Kidney epithelial cell (primary cell): ENCODE measurements around the gene SETD1B. TPM values are rescaled to one million over a fixed set of nuclear protein-coding genes. Genes with fewer than 3 reads are reported as not detected.

Experiments
- DNase-seq: peaks from one replicate; pipeline ENCODE4 v3.0.0-alpha.2; 2010; ENCODE audit warnings: low read depth
- H3K27me3 ChIP-seq: 2 replicates; pipeline ENCODE4 v1.6.0; 2011; ENCODE audit warnings: low read length; ENCODE audit not compliant: control insufficient read depth, insufficient read depth
- H3K36me3 ChIP-seq: 2 replicates; pipeline ENCODE4 v1.5.1; 2011; ENCODE audit warnings: low read length; ENCODE audit not compliant: control insufficient read depth, insufficient read depth
- H3K4me3 ChIP-seq: 2 replicates; pipeline ENCODE4 v1.5.1; 2011; ENCODE audit warnings: low read depth, mild to moderate bottlenecking, control low read depth, low read length
- CTCF ChIP-seq: IDR thresholded peaks from 2 replicates; pipeline ENCODE4 v1.5.1; 2011; ENCODE audit warnings: mild to moderate bottlenecking, moderate library complexity, low read length, control low read depth, inconsistent platforms; ENCODE audit not compliant: insufficient read depth, poor library complexity, severe bottlenecking
- total RNA-seq: library from RNA; depleted of rRNA; stranded (reverse); fragments of >200 nt; gene quantifications from 2 replicates; pipeline ENCODE4 v1.2.3, GENCODE V29; 2015

SETD1B gene
- total RNA-seq, 1 donor from 2014 or later: 8.1 TPM

GRCh38 chr12:121839106-121839992, 35.5 kb downstream of the SETD1B start:
- peak overlapping the region; percentile 61 for H3K4me3 ChIP-seq
- peak; percentile 22 for TF ChIP-seq CTCF
- H3K36me3 ChIP-seq: no peaks in the 10 kb centered on the region
- H3K27me3 ChIP-seq: no peaks in the 10 kb centered on the region
- peak; percentile 86 for DNase-seq

DNA sequence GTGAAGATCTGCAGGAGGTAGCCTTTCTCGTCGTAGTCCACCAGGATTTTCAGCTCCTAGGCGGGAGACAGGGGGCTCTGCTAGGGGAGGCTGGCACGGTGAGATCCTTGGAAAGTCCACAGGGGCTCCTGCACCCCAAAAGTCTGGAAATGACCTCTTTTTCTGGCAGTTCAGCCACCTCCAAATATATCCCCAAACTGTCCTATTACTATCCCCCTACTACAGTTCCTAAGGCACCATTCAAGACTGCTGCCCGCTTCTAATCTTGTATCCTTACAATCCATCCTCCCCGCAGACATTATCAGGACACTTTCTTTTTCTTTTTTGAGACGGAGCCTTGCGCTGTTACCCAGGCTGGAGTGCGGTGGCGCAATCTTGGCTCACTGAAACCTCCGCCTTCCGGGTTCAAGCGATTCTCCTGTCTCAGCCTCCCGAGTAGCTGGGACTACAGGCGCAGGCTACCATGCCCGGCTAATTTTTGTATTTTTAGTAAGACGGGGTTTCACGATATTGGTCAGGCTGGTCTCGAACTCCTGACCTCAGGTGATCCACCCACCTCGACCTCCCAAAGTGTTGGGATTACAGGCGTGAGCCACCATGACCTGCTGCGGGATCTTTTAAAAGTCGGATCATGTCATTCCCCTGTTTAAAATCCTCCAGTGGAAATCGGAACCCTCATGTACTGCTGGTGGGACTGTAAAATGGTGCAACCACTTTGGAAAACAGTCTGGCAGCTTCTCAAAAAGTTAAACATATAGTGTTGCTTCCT, 36.4 kb downstream of the SETD1B start:
- no peaks in the 10 kb centered on the region for H3K27me3 ChIP-seq

DNA sequence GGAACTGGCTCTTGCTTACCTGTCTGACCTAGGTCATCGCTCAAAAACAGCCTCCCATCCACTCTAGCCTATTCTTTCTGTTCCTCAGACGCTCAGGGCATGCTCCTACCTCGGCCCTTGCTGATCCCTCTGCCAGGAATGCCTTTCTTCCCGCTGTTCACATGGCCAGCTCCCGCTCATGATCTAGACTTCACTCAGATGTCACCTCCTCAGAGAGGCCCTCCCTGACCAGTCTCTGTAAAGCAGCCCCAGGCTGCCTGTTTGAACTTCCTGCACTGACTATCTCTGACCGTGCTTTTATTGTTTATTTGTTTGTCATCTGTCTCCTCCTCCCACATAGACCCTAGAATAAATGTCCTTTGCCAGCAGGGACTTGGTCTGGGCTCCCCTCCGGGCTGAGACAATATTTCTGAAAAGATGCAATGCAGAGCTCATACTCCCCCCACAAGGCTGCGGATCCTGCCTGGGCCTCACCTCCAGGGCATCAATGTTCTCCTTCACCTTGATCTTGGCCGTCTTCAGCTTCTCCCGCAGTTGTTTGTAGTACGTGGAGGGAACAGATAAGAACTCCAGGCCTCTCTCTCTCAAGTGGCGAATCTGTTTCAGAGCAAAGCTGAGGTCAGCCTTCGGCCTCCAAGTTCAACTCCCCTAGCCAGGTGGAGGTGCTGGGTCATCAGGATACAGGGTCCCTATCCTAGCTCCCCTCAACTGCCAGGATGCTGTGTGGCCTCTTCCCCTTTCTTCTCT, 39.6 kb downstream of the SETD1B start:
- Histone ChIP-seq H3K27me3 (no peaks in the 10 kb centered on the region), H3K4me3 (no peak overlapping the region), H3K36me3 (no peaks in the 10 kb centered on the region)
- no peak for DNase-seq
- no peak for TF ChIP-seq CTCF

More for the DNA sequence above, 36.4 kb downstream of the SETD1B start:
- no peak for TF ChIP-seq CTCF
- no peak for DNase-seq
- Histone ChIP-seq H3K4me3 (peak overlapping the region; percentile 61), H3K36me3 (no peaks in the 10 kb centered on the region)

- H3K4me3 ChIP-seq: no peak overlapping the region
- TF ChIP-seq CTCF: no peak
- no peak for DNase-seq
- H3K27me3 ChIP-seq: no peaks in the 10 kb centered on the region
- no peaks in the 10 kb centered on the region for H3K36me3 ChIP-seq
These were observed 41.9 kb downstream of the SETD1B start for GRCh38 chr12:121845701-121846100.

GRCh38 chr12:121849211-121849610, 45.4 kb downstream of the SETD1B start:
- Histone ChIP-seq H3K27me3 (no peaks in the 10 kb centered on the region), H3K36me3 (no peaks in the 10 kb centered on the region), H3K4me3 (no peak overlapping the region)
- no peak for DNase-seq
- no peak for TF ChIP-seq CTCF
